Measurements from ENCODE around the gene VPS26C. TPM values are rescaled to one million over a fixed set of nuclear protein-coding genes. Genes with fewer than 3 reads are reported as not detected.

VPS26C gene
- total RNA-seq, 1 experiment from 2014 or later: 62.8 TPM

DNA sequence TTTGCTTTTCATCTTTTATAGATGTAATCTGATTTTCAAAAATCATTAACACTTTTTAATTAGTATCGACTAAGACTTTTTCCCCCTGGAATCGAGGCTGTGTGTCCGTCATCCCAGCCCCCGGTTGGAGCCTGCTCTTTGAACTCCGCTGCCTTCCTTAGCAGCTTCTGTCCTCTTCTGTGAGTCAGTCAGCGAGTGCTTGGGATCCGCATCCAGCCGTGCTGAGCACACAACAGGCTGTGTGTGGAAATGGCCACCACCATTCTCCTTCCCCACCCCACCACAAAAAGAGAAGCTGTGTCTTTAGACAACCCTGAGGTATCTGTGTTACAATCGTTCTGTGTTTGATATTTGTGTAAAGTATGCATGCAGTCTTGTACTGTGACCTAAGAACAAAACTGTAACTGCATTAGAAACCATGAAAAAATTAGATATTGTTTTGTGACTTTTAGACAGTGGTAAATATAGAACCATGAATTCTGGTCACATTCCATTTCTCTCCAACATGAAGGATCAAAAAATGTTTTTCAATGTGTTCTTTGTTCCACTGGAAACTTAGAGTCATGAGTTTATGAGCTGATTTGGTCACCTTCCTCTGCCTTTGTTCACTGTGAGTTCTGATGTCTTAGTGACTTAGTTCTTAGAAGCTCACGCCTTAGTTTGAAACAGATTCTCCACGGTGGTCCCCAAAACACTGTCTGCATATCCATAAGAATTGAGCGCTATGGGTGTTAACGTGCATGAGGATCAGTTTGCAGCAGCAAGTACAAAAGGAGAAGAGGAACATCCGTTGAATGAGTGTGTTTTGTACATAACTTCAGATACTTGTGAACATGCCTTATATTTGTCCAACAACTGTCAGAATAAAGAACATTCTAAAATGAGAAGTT is 64.7 kb downstream of the VPS26C start:
- no peak overlapping the region for H3K4me3 Mint-ChIP-seq
- CTCF ChIA-PET: no interaction called here

More for the DNA sequence above, 64.7 kb downstream of the VPS26C start:
- H3K27me3 Mint-ChIP-seq (ENCODE audit: low read depth): no peaks in the 10 kb centered on the region
- H3K9me3 Mint-ChIP-seq: no peaks in the 10 kb centered on the region
- TF ChIP-seq ATF1 (CRISPR knock-in tag; IDR thresholded peaks at IDR 0.05) (no peak), ETV6 (CRISPR knock-in tag; IDR thresholded peaks at IDR 0.05) (no peak), JUN (CRISPR knock-in tag; IDR thresholded peaks at IDR 0.05) (no peak), MXD4 (CRISPR knock-in tag; IDR thresholded peaks at IDR 0.05; ENCODE audit: borderline replicate concordance) (no peak), CREM (CRISPR knock-in tag; IDR thresholded peaks at IDR 0.05) (no peak), RORB (CRISPR knock-in tag; IDR thresholded peaks at IDR 0.05) (no peak), NR3C1 (CRISPR knock-in tag; conservative IDR thresholded peaks at IDR 0.05; ENCODE audit: low read depth) (no peak), JAZF1 (CRISPR knock-in tag; IDR thresholded peaks at IDR 0.05) (no peak), ZNF121 (CRISPR knock-in tag; IDR thresholded peaks at IDR 0.05) (no peak), KAT7 (CRISPR knock-in tag; IDR thresholded peaks at IDR 0.05; ENCODE audit: borderline replicate concordance) (no peak), MYBL2 (CRISPR knock-in tag; IDR thresholded peaks at IDR 0.05) (no peak)
- TF ChIP-seq, protein P1, sequence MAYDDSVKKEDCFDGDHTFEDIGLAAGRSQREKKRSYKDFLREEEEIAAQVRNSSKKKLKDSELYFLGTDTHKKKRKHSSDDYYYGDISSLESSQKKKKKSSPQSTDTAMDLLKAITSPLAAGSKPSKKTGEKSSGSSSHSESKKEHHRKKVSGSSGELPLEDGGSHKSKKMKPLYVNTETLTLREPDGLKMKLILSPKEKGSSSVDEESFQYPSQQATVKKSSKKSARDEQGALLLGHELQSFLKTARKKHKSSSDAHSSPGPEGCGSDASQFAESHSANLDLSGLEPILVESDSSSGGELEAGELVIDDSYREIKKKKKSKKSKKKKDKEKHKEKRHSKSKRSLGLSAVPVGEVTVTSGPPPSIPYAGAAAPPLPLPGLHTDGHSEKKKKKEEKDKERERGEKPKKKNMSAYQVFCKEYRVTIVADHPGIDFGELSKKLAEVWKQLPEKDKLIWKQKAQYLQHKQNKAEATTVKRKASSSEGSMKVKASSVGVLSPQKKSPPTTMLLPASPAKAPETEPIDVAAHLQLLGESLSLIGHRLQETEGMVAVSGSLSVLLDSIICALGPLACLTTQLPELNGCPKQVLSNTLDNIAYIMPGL (CRISPR knock-in tag; IDR thresholded peaks at IDR 0.05): no peak
- TF ChIP-seq, protein P2, sequence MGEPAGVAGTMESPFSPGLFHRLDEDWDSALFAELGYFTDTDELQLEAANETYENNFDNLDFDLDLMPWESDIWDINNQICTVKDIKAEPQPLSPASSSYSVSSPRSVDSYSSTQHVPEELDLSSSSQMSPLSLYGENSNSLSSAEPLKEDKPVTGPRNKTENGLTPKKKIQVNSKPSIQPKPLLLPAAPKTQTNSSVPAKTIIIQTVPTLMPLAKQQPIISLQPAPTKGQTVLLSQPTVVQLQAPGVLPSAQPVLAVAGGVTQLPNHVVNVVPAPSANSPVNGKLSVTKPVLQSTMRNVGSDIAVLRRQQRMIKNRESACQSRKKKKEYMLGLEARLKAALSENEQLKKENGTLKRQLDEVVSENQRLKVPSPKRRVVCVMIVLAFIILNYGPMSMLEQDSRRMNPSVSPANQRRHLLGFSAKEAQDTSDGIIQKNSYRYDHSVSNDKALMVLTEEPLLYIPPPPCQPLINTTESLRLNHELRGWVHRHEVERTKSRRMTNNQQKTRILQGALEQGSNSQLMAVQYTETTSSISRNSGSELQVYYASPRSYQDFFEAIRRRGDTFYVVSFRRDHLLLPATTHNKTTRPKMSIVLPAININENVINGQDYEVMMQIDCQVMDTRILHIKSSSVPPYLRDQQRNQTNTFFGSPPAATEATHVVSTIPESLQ (CRISPR knock-in tag; IDR thresholded peaks at IDR 0.05): no peak
- TF ChIP-seq, protein P3, sequence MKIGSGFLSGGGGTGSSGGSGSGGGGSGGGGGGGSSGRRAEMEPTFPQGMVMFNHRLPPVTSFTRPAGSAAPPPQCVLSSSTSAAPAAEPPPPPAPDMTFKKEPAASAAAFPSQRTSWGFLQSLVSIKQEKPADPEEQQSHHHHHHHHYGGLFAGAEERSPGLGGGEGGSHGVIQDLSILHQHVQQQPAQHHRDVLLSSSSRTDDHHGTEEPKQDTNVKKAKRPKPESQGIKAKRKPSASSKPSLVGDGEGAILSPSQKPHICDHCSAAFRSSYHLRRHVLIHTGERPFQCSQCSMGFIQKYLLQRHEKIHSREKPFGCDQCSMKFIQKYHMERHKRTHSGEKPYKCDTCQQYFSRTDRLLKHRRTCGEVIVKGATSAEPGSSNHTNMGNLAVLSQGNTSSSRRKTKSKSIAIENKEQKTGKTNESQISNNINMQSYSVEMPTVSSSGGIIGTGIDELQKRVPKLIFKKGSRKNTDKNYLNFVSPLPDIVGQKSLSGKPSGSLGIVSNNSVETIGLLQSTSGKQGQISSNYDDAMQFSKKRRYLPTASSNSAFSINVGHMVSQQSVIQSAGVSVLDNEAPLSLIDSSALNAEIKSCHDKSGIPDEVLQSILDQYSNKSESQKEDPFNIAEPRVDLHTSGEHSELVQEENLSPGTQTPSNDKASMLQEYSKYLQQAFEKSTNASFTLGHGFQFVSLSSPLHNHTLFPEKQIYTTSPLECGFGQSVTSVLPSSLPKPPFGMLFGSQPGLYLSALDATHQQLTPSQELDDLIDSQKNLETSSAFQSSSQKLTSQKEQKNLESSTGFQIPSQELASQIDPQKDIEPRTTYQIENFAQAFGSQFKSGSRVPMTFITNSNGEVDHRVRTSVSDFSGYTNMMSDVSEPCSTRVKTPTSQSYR (CRISPR knock-in tag; IDR thresholded peaks at IDR 0.05): no peak
- TF ChIP-seq, protein P4, sequence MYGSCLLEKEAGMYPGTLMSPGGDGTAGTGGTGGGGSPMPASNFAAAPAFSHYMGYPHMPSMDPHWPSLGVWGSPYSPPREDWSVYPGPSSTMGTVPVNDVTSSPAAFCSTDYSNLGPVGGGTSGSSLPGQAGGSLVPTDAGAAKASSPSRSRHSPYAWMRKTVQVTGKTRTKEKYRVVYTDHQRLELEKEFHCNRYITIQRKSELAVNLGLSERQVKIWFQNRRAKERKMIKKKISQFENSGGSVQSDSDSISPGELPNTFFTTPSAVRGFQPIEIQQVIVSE (CRISPR knock-in tag; IDR thresholded peaks at IDR 0.05; ENCODE audit: borderline replicate concordance): no peak
- TF ChIP-seq, protein P5, sequence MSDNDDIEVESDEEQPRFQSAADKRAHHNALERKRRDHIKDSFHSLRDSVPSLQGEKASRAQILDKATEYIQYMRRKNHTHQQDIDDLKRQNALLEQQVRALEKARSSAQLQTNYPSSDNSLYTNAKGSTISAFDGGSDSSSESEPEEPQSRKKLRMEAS (CRISPR knock-in tag; IDR thresholded peaks at IDR 0.05): no peak
- TF ChIP-seq, protein P6, sequence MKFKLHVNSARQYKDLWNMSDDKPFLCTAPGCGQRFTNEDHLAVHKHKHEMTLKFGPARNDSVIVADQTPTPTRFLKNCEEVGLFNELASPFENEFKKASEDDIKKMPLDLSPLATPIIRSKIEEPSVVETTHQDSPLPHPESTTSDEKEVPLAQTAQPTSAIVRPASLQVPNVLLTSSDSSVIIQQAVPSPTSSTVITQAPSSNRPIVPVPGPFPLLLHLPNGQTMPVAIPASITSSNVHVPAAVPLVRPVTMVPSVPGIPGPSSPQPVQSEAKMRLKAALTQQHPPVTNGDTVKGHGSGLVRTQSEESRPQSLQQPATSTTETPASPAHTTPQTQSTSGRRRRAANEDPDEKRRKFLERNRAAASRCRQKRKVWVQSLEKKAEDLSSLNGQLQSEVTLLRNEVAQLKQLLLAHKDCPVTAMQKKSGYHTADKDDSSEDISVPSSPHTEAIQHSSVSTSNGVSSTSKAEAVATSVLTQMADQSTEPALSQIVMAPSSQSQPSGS (CRISPR knock-in tag; IDR thresholded peaks at IDR 0.05; ENCODE audit: borderline replicate concordance, low read depth): no peak
- ATAC-seq (peak; percentile 56), DNase-seq (ENCODE audit: low spot score) (no peak)
- POLR2A ChIA-PET: no interaction called here
- H3K27ac Mint-ChIP-seq: no peak overlapping the region; the same call in 1 of the 2 replicates
- peaks cover 9% of the 10 kb centered on the region for H3K36me3 Mint-ChIP-seq
- H3K4me1 Mint-ChIP-seq: peaks cover 13% of the 10 kb centered on the region
